Glutamatergic neuron (in vitro differentiated cells): ENCODE results near the gene BPGM. TPM values are rescaled to one million over a fixed set of nuclear protein-coding genes. Genes with fewer than 3 reads are reported as not detected.

Source experiments
- DNase-seq: peaks from one replicate; pipeline ENCODE4 v3.0.0; 2022
- H3K27ac Mint-ChIP-seq: one replicate; pipeline ENCODE4 v1.8.0; 2020; ENCODE audit warnings: mild to moderate bottlenecking, mixed read lengths, inconsistent platforms; ENCODE audit not compliant: unreplicated experiment
- H3K27me3 Mint-ChIP-seq: one replicate; pipeline ENCODE4 v1.8.0; 2020; ENCODE audit warnings: mild to moderate bottlenecking, moderate library complexity, mixed read lengths, inconsistent platforms; ENCODE audit not compliant: unreplicated experiment
- H3K36me3 Mint-ChIP-seq: one replicate; pipeline ENCODE4 v1.8.0; 2020; ENCODE audit warnings: mild to moderate bottlenecking, mixed read lengths, inconsistent platforms; ENCODE audit not compliant: unreplicated experiment
- H3K4me1 Mint-ChIP-seq: one replicate; pipeline ENCODE4 v1.8.0; 2020; ENCODE audit warnings: mild to moderate bottlenecking, low read depth, mixed read lengths, inconsistent platforms; ENCODE audit not compliant: unreplicated experiment
- H3K4me3 Mint-ChIP-seq: one replicate; pipeline ENCODE4 v1.8.0; 2020; ENCODE audit warnings: mild to moderate bottlenecking, mixed read lengths, inconsistent platforms; ENCODE audit not compliant: unreplicated experiment
- H3K9me3 Mint-ChIP-seq: one replicate; pipeline ENCODE4 v1.8.0; 2020; ENCODE audit warnings: mild to moderate bottlenecking, moderate library complexity, mixed read lengths, inconsistent platforms; ENCODE audit not compliant: unreplicated experiment
- total RNA-seq: library from RNA; stranded (reverse); fragmentation: NEBNext Ultra II Directional; extraction: Animal tissue kit (Norgen Biotek cat#: 25700); gene quantifications from one replicate; pipeline ENCODE4 v1.2.1, GENCODE V29; 2021; ENCODE audit not compliant: unreplicated experiment
- TF ChIP-seq, protein P1 (sequence below): fragments of 200-600 bp; sonication (generic); IDR thresholded peaks from one replicate; pipeline ENCODE4 v1.5.0; 2021; ENCODE audit not compliant: partially characterized antibody, unreplicated experiment

BPGM gene
- total RNA-seq, 1 donor from 2014 or later = 24.2 TPM

DNA sequence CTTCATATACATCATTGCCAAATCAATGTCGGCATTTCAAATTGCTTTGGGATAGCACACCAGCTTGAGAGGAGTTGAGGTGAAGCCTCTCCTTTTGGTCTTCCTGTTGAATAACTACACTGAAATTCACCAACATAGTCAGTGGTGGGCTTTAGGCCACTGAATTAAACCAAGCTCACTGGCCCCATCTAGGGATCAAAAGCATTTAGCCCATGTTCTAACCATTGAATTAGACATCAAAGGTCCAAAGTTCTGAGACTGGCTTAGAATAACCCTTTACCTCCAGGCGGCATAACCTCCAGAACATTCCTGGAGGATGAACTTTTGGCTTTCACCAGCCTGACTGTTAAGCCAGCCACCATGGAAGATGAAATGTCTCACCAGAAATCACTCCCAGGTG is 54.6 kb downstream of the BPGM start:
- TF ChIP-seq, protein P1, sequence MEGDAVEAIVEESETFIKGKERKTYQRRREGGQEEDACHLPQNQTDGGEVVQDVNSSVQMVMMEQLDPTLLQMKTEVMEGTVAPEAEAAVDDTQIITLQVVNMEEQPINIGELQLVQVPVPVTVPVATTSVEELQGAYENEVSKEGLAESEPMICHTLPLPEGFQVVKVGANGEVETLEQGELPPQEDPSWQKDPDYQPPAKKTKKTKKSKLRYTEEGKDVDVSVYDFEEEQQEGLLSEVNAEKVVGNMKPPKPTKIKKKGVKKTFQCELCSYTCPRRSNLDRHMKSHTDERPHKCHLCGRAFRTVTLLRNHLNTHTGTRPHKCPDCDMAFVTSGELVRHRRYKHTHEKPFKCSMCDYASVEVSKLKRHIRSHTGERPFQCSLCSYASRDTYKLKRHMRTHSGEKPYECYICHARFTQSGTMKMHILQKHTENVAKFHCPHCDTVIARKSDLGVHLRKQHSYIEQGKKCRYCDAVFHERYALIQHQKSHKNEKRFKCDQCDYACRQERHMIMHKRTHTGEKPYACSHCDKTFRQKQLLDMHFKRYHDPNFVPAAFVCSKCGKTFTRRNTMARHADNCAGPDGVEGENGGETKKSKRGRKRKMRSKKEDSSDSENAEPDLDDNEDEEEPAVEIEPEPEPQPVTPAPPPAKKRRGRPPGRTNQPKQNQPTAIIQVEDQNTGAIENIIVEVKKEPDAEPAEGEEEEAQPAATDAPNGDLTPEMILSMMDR = no peak
- Mint-ChIP-seq H3K27ac (no peak overlapping the region), H3K36me3 (no peaks in the 10 kb centered on the region), H3K27me3 (peaks cover 3% of the 10 kb centered on the region), H3K9me3 (no peaks in the 10 kb centered on the region), H3K4me1 (peaks cover 3% of the 10 kb centered on the region), H3K4me3 (no peak overlapping the region)
- no peak for DNase-seq

DNA sequence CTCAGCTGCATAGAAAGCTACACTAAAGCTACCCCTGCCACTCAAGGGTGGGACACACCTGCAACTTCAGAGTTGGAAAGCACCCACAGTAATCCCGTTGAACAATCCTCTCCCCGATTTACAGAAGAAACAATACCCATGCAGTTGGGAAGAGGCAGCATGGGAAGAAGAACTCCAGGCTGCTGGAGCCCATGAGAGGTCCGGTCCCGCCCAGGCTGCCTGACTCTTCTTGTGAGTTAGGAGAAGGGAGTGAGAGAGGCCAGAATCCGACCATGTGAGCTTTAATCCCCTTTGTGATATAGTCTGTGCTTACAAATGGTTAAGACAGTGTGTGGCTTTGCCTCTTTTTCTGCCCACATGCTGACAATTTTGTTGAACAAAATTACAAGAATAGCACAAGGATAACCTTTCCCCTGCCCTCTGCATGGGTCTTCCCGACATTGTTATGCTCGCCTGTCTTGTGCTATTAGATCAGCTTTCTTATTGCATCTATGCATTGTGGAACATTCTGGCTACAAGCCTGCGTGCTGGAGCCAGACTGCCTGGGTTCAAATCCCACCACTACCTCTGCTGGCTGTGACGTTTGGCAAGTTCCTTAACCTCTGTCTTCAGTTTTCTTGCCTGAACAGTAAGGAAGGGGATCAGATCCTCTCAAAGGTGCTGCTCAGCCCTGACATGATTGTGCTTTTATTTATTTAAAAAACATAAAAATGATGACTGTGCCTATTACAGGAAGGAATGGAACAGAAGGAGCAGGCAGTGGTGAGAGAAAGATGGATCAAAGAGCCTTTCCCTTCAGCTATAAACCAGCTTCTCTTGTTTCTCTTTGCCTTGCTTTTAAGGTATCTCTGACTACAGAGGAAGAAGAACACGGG is 56.0 kb downstream of the BPGM start:
- Mint-ChIP-seq H3K27ac (no peak overlapping the region), H3K4me3 (no peak overlapping the region), H3K9me3 (no peaks in the 10 kb centered on the region), H3K36me3 (no peaks in the 10 kb centered on the region), H3K27me3 (peaks cover under 1% of the 10 kb centered on the region), H3K4me1 (peaks cover 3% of the 10 kb centered on the region)
- TF ChIP-seq, protein P1 = no peak
- DNase-seq = no peak

DNA sequence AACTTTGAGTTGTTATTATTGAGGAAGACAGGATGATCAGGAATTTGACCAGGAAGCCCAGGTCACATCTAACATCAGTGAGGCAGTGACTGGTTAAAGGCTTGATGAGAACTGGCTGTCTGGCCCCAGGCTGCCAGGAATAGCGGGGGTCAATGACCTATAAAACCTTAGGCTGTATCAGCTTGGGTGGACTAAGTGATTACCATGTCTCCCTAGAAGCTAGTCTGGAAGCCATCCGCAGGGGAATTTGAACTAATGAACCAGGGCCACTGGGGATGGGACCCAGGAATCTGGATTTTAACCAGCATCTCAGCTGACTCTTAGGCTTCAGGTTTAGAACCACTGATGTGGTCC is 56.6 kb downstream of the BPGM start:
- H3K4me1 Mint-ChIP-seq = peaks cover 3% of the 10 kb centered on the region
- H3K27ac Mint-ChIP-seq = no peak overlapping the region
- H3K4me3 Mint-ChIP-seq = no peak overlapping the region
- no peaks in the 10 kb centered on the region for H3K27me3 Mint-ChIP-seq
- no peaks in the 10 kb centered on the region for H3K9me3 Mint-ChIP-seq
- no peaks in the 10 kb centered on the region for H3K36me3 Mint-ChIP-seq
- no peak for DNase-seq
- TF ChIP-seq, protein P1 = no peak

DNA sequence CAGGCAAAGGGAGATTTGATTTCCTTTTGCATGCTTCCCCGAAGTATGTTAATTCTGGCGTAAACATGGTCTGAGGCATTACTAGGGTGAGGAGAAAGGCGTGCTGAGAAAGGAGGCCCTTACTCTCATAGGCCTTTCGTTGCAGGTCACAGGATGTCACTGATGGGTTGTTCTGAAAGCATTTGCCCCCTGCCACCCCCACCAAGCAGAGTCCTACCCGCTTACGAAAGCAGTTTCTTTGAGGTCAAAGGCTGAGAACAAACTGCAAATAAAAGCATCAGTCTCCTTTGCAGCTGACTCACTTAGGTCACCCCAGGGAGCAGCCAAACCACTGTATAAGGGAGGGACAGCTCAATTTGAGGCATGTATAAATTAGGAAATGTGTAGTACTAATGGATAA is 57.1 kb downstream of the BPGM start:
- no peaks in the 10 kb centered on the region for H3K36me3 Mint-ChIP-seq
- no peak overlapping the region for H3K27ac Mint-ChIP-seq
- H3K9me3 Mint-ChIP-seq = no peaks in the 10 kb centered on the region
- no peak for DNase-seq
- TF ChIP-seq, protein P1 = no peak
- H3K4me3 Mint-ChIP-seq = no peak overlapping the region
- H3K27me3 Mint-ChIP-seq = no peaks in the 10 kb centered on the region
- H3K4me1 Mint-ChIP-seq = peaks cover 3% of the 10 kb centered on the region

DNA sequence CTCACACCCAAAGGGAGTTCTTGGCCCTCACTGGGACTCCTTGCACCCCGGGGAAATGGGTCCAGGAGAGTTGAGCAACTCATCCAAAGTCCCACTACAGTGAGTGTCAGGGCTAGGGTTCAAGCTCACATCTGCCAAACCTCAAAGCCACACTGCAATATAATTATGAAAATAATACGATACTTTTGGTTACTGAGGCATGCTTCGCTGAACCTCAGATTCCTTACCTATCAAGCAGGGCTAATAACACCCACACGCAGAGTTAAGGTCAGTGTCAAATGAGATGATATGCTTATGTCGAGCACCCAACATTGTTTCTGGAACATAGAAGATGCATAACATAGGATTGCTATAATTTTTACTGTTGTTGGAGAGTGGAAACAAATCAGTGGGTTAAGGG is 58.2 kb downstream of the BPGM start:
- Mint-ChIP-seq H3K27ac (no peak overlapping the region), H3K36me3 (no peaks in the 10 kb centered on the region), H3K27me3 (no peaks in the 10 kb centered on the region), H3K4me3 (no peak overlapping the region), H3K4me1 (peaks cover 3% of the 10 kb centered on the region), H3K9me3 (no peaks in the 10 kb centered on the region)
- TF ChIP-seq, protein P1 = no peak
- no peak for DNase-seq
